Central memory CD8-positive, alpha-beta T cell (primary cell): Measurements from ENCODE around the gene IGFBP1.
"Not testable (repeated sequence)": the region's sequence is repeated elsewhere in the genome, so short reads cannot be mapped to it uniquely, and the experiment has no call there.

Experiments used
- ATAC-seq: fragments of 150-1000 bp; cut with Tn5 transposase; replicated peaks from 2 replicates; pipeline ENCODE4 v1.10.0; 2022; ENCODE audit warnings: mild to moderate bottlenecking, moderate FRiP score, moderate number of reproducible peaks; ENCODE audit not compliant: poor library complexity, severe bottlenecking; ENCODE audit errors: extremely low read depth
- DNase-seq, 2 donors: peaks; one replicate each; pipeline ENCODE4 v3.0.0; 2021; ENCODE audit warnings: low spot score in 2 of 2
- H3K27ac Mint-ChIP-seq: one replicate; pipeline ENCODE4 v1.8.0; 2022; ENCODE audit warnings: low read depth, mild to moderate bottlenecking, moderate library complexity, mixed read lengths
- H3K27me3 Mint-ChIP-seq: one replicate; pipeline ENCODE4 v1.8.0; 2022; ENCODE audit warnings: mixed read lengths
- H3K36me3 Mint-ChIP-seq: one replicate; pipeline ENCODE4 v1.8.0; 2022; ENCODE audit warnings: mild to moderate bottlenecking, moderate library complexity, mixed read lengths; ENCODE audit not compliant: insufficient read depth
- H3K4me1 Mint-ChIP-seq: one replicate; pipeline ENCODE4 v1.8.0; 2022; ENCODE audit warnings: mixed read lengths
- H3K4me3 Mint-ChIP-seq: one replicate; pipeline ENCODE4 v1.8.0; 2022; ENCODE audit warnings: mild to moderate bottlenecking, moderate library complexity, mixed read lengths
- H3K9me3 Mint-ChIP-seq: one replicate; pipeline ENCODE4 v1.8.0; 2022; ENCODE audit warnings: mixed read lengths

IGFBP1 gene

GRCh38 chr7:45888185-45888992, at the start of gene IGFBP1:
Gene IGFBP1 (plus strand): TSS chr7:45888488. CDS start chr7:45888653, 165 bp downstream.
- no peaks in the 10 kb centered on the region for H3K4me1 Mint-ChIP-seq
- DNase-seq (no peak), ATAC-seq (no peak)
- H3K4me3 Mint-ChIP-seq, result no peak within 1 kb of the TSS
- no peaks in the 10 kb centered on the region for H3K9me3 Mint-ChIP-seq
- peaks cover 2% of the 10 kb centered on the region for H3K36me3 Mint-ChIP-seq
- no peak within 1 kb of the TSS for H3K27ac Mint-ChIP-seq
- peaks cover 89% of the 10 kb centered on the region for H3K27me3 Mint-ChIP-seq

DNA sequence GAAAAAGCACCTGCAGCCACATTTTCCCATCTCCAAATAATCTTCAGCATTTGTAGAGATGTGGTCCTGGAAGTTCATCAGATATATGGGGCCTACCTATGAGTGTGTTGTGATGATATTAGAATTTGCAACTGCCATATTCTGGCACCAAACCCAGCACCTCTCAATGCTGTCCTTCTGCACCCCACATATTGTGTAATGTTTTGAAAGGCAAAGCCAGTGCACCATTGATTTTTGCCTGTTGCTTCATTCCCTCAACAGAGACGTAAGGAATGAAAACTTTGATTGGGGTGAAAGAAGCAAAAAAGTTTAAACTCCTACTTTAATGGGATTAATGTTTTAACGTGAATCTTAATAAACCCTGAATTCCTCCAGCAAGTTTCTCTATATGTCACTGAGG, 49.4 kb upstream of the IGFBP1 start:
- H3K36me3 Mint-ChIP-seq, H3K4me3 Mint-ChIP-seq, ATAC-seq, H3K4me1 Mint-ChIP-seq, H3K9me3 Mint-ChIP-seq, DNase-seq, H3K27ac Mint-ChIP-seq: not testable (repeated sequence)
- H3K27me3 Mint-ChIP-seq, result peaks cover 13% of the 10 kb centered on the region

- not testable (repeated sequence) for H3K4me3 Mint-ChIP-seq, H3K4me1 Mint-ChIP-seq, H3K27ac Mint-ChIP-seq, DNase-seq, ATAC-seq, H3K36me3 Mint-ChIP-seq, H3K9me3 Mint-ChIP-seq
- H3K27me3 Mint-ChIP-seq, result peaks cover 13% of the 10 kb centered on the region
Observed at GRCh38 chr7:45841926-45842717, 46.2 kb upstream of the IGFBP1 start.

DNA sequence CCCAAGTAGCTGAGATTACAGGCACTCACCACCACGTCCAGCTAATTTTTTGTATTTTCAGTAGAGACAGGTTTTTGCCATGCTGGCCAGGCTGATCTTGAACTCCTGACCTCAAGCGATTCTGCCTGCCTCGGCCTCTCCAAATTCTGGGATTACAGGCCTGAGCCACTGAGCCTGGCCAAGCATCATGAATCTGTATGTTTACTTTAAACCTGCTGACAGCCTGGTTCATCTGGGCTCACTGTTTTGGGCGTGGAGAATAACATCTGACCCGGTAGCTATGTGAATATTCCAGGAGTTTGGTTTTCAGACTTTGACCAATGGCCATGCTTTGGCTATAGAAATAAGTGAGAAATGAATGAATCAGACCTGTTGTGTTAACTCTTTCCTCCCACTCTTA, 41.8 kb upstream of the IGFBP1 start:
- not testable (repeated sequence) for H3K9me3 Mint-ChIP-seq, ATAC-seq, H3K27ac Mint-ChIP-seq, DNase-seq, H3K4me1 Mint-ChIP-seq, H3K4me3 Mint-ChIP-seq, H3K27me3 Mint-ChIP-seq, H3K36me3 Mint-ChIP-seq

- H3K4me1 Mint-ChIP-seq, DNase-seq, ATAC-seq, H3K4me3 Mint-ChIP-seq, H3K9me3 Mint-ChIP-seq, H3K27ac Mint-ChIP-seq, H3K36me3 Mint-ChIP-seq: not testable (repeated sequence)
- peaks cover 22% of the 10 kb centered on the region for H3K27me3 Mint-ChIP-seq
Observed at GRCh38 chr7:45848734-45849133, 39.6 kb upstream of the IGFBP1 start.

- ATAC-seq, H3K4me1 Mint-ChIP-seq, H3K4me3 Mint-ChIP-seq, DNase-seq, H3K9me3 Mint-ChIP-seq, H3K36me3 Mint-ChIP-seq, H3K27ac Mint-ChIP-seq: not testable (repeated sequence)
- H3K27me3 Mint-ChIP-seq, result peaks cover 22% of the 10 kb centered on the region
Observed at GRCh38 chr7:45852984-45853383, 35.3 kb upstream of the IGFBP1 start.

- not testable (repeated sequence) for H3K9me3 Mint-ChIP-seq, H3K27ac Mint-ChIP-seq, H3K4me3 Mint-ChIP-seq, DNase-seq, H3K36me3 Mint-ChIP-seq, H3K4me1 Mint-ChIP-seq, ATAC-seq
- H3K27me3 Mint-ChIP-seq, result peaks cover 27% of the 10 kb centered on the region
Observed at GRCh38 chr7:45853491-45853890, 34.8 kb upstream of the IGFBP1 start.

GRCh38 chr7:45855680-45856079, 32.6 kb upstream of the IGFBP1 start:
- not testable (repeated sequence) for ATAC-seq, DNase-seq, H3K27ac Mint-ChIP-seq, H3K36me3 Mint-ChIP-seq, H3K4me1 Mint-ChIP-seq, H3K4me3 Mint-ChIP-seq, H3K9me3 Mint-ChIP-seq
- peaks cover 41% of the 10 kb centered on the region for H3K27me3 Mint-ChIP-seq

DNA sequence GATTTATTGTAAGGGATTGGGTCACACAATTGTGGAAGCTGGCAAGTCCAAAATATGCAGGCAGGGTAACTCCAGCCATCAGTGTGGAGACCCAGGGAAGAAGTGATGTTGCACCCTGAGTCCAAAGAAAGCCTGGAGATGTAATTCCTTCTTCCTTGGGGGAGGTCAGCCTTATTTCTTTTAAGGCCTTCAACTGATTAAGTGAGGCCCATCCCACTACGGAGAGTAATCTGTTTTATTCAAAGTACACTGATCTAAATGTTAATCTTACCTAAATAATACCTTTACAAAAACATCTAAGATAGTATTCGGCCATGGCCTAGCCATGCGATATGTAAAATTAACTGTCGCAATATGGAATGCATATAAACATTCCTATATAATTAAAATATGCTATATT, 31.4 kb upstream of the IGFBP1 start:
- not testable (repeated sequence) for H3K4me3 Mint-ChIP-seq, ATAC-seq, H3K27ac Mint-ChIP-seq, H3K4me1 Mint-ChIP-seq, DNase-seq, H3K9me3 Mint-ChIP-seq, H3K36me3 Mint-ChIP-seq
- H3K27me3 Mint-ChIP-seq, result peaks cover 33% of the 10 kb centered on the region

DNA sequence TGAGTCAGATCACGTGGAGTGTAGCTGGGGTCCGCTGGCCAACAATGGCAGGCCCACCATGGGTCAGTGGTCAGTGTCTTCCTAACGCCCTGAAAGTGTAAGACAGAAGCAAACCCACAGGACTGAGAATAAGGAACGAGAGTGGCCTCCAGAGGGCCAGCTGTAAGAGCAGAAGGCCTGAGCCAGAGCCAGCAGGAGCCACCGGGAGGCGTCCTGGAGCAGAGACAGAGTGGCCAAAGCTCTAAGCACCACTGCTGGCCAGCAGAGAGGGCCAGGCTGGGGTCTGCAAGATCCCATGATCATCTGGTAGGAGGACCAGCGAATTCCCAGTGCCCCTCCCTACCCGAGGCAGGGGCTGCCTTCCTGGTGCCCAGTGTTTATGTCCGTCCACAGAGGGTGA, 24.6 kb upstream of the IGFBP1 start:
- peaks cover 65% of the 10 kb centered on the region for H3K27me3 Mint-ChIP-seq
- no peaks in the 10 kb centered on the region for H3K4me1 Mint-ChIP-seq
- no peak overlapping the region for H3K27ac Mint-ChIP-seq
- H3K9me3 Mint-ChIP-seq, result no peaks in the 10 kb centered on the region
- no peak for DNase-seq
- no peak overlapping the region for H3K4me3 Mint-ChIP-seq
- ATAC-seq, result no peak
- H3K36me3 Mint-ChIP-seq, result no peaks in the 10 kb centered on the region

DNA sequence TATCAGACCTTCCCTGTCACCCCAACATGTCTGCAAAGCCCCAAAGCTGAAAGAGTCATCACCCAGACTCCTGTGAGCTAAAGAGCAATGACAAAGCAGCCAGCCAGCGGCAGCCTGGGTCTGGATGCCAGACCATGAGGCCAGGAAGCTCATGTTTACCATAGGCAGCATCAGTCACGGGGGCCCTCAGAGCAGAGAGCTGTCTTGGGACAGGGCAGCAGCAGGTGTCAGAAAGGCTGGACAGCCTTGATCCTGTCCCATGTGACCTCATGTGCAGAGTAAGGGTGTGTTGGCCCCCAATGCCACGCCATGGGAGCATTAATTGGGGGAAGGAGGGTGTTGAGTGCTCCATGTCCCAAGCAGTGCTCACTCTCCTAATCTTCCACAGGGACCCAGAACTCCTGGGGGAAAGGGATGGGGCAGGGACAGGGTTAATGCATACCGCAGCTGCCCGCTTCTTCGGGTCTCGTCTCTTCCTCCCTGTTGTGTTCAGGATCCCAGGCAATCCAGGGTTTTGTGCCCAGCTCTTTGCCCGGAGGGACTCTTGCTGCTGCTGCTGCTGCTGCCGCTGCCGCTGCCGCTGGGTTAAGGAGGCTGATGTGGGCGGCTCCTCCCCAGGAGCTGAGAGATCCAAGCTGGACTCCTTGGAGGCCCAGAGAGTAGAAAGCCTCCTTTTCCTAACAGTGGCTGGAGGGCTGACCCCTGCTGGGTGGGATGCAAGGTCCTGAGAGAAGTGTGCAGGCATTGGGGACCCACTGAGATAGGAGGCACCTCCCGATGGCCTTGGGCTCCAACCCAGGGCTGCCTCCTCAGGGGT, 22.5 kb upstream of the IGFBP1 start:
- H3K27ac Mint-ChIP-seq, result no peak overlapping the region
- H3K36me3 Mint-ChIP-seq, result no peaks in the 10 kb centered on the region
- peaks cover 66% of the 10 kb centered on the region for H3K27me3 Mint-ChIP-seq
- no peak for ATAC-seq
- H3K4me1 Mint-ChIP-seq, result no peaks in the 10 kb centered on the region
- no peak for DNase-seq
- H3K9me3 Mint-ChIP-seq, result no peaks in the 10 kb centered on the region
- no peak overlapping the region for H3K4me3 Mint-ChIP-seq

DNA sequence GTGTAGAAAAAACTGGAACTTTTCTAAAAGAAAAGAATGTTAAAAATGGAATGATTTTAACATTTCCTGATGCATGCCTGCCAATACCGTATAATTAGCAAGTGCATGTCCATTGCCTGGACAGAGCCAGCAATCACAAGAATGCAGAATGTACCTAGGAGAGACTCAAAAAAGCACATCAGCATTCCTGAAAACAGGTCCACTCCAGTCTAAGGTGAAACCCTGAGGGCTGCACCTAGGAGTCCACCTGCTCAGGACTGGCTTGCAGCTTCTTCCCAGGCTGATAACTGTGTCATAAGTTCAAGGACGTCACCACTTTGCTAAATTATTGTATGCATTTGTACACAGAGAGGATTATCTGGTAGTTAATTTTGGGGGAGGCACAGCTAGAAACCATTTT, 20.8 kb upstream of the IGFBP1 start:
- DNase-seq (no peak), ATAC-seq (no peak)

More for the DNA sequence above, 20.8 kb upstream of the IGFBP1 start:
- Mint-ChIP-seq H3K4me3 (no peak overlapping the region), H3K27me3 (peaks cover 63% of the 10 kb centered on the region), H3K4me1 (no peaks in the 10 kb centered on the region), H3K36me3 (no peaks in the 10 kb centered on the region), H3K9me3 (no peaks in the 10 kb centered on the region), H3K27ac (no peak overlapping the region)
